Upper lobe of left lung (tissue), 4 donors: Measurements from ENCODE around the gene AMPD1.

Source experiments
- EP300 ChIP-seq, 4 donors: sonication (generic); formaldehyde crosslinking; IDR thresholded peaks; one replicate each; pipeline ENCODE4 v1.5.1; 2017; ENCODE audit warnings: antibody characterized with exemption in 4 of 4, control low read depth in 2 of 4
- POLR2A ChIP-seq, 4 donors: fragments of 450-650 bp; IDR thresholded peaks; one replicate each; pipeline ENCODE4 v1.5.1; 2016 to 2017; ENCODE audit warnings: antibody characterized with exemption in 4 of 4, mild to moderate bottlenecking in 2 of 4
- POLR2AphosphoS5 ChIP-seq, 2 donors: sonication (generic); formaldehyde crosslinking; IDR thresholded peaks; one replicate each; pipeline ENCODE4 v1.5.1; 2017; ENCODE audit warnings: antibody characterized with exemption in 2 of 2
- TF ChIP-seq, protein P1 (sequence below), 6 experiments: fragments of 450-650 bp in 4 of 6; fragments of 200-600 bp in 2 of 6; sonication (generic) in 2 of 6; IDR thresholded peaks; one replicate each; pipeline ENCODE4 v1.5.1; 2016 to 2019; ENCODE audit warnings: antibody characterized with exemption in 6 of 6

- TF ChIP-seq, protein P1, sequence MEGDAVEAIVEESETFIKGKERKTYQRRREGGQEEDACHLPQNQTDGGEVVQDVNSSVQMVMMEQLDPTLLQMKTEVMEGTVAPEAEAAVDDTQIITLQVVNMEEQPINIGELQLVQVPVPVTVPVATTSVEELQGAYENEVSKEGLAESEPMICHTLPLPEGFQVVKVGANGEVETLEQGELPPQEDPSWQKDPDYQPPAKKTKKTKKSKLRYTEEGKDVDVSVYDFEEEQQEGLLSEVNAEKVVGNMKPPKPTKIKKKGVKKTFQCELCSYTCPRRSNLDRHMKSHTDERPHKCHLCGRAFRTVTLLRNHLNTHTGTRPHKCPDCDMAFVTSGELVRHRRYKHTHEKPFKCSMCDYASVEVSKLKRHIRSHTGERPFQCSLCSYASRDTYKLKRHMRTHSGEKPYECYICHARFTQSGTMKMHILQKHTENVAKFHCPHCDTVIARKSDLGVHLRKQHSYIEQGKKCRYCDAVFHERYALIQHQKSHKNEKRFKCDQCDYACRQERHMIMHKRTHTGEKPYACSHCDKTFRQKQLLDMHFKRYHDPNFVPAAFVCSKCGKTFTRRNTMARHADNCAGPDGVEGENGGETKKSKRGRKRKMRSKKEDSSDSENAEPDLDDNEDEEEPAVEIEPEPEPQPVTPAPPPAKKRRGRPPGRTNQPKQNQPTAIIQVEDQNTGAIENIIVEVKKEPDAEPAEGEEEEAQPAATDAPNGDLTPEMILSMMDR (IDR thresholded peaks at IDR 0.05) = no peak
- TF ChIP-seq POLR2AphosphoS5 (IDR thresholded peaks at IDR 0.05) = no peak
- no peak for TF ChIP-seq EP300 (IDR thresholded peaks at IDR 0.05)
- no peak for TF ChIP-seq POLR2A (IDR thresholded peaks at IDR 0.05)
Observed at GRCh38 chr1:114623364-114623763, 72.0 kb downstream of the AMPD1 start.
